Measurements from ENCODE around the gene MMP24OS. TPM values are rescaled to one million over a fixed set of nuclear protein-coding genes. Genes with fewer than 3 reads are reported as not detected.
"Not testable (repeated sequence)": the region's sequence is repeated elsewhere in the genome, so short reads cannot be mapped to it uniquely, and the experiment has no call there.

MMP24OS gene
- total RNA-seq, 4 donors from 2014 or later = 25.2 to 46.8 (median 35.2) TPM

GRCh38 chr20:35317416-35318210, 39.7 kb upstream of the MMP24OS start:
- H3K36me3 ChIP-seq = no peaks in the 10 kb centered on the region
- WGBS = 90% methylated on average over 5 of the region's 5 CpGs
- peaks cover 16% of the 10 kb centered on the region for H3K4me1 ChIP-seq
- no peaks in the 10 kb centered on the region for H3K9me3 ChIP-seq
- H3K27ac ChIP-seq = peak overlapping the region; percentile 35
- no peak for DNase-seq (ENCODE audit: low spot score in 2 of 2)
- H3K4me3 ChIP-seq = no peak overlapping the region
- H3K27me3 ChIP-seq = no peaks in the 10 kb centered on the region
- TF ChIP-seq EP300 (IDR thresholded peaks at IDR 0.05) = no peak
- no peak for TF ChIP-seq CTCF (IDR thresholded peaks at IDR 0.05)
- TF ChIP-seq POLR2AphosphoS5 (IDR thresholded peaks at IDR 0.05) = no peak
- no peak for TF ChIP-seq POLR2A (IDR thresholded peaks at IDR 0.05)

- no peak overlapping the region for H3K27ac ChIP-seq
- no peak for DNase-seq (ENCODE audit: low spot score in 2 of 2)
- no peak for TF ChIP-seq POLR2AphosphoS5 (IDR thresholded peaks at IDR 0.05)
- no peak for TF ChIP-seq EP300 (IDR thresholded peaks at IDR 0.05)
- TF ChIP-seq POLR2A (IDR thresholded peaks at IDR 0.05) = no peak
- no peak for TF ChIP-seq CTCF (IDR thresholded peaks at IDR 0.05)
- H3K4me1 ChIP-seq = peaks cover 22% of the 10 kb centered on the region
- no peak overlapping the region for H3K4me3 ChIP-seq
- no peaks in the 10 kb centered on the region for H3K36me3 ChIP-seq
- no peaks in the 10 kb centered on the region for H3K9me3 ChIP-seq
- H3K27me3 ChIP-seq = no peaks in the 10 kb centered on the region
- WGBS = 82% methylated on average over 2 of the region's 2 CpGs
These were observed 38.2 kb upstream of the MMP24OS start for GRCh38 chr20:35316086-35316485.

GRCh38 chr20:35315632-35316020, 37.7 kb upstream of the MMP24OS start:
- not testable (repeated sequence) for DNase-seq (ENCODE audit: low spot score in 2 of 2); H3K27me3 ChIP-seq; H3K9me3 ChIP-seq; H3K27ac ChIP-seq; H3K4me3 ChIP-seq; H3K36me3 ChIP-seq
- over 99% methylated on average over 7 of the region's 7 CpGs for WGBS
- peaks cover 22% of the 10 kb centered on the region for H3K4me1 ChIP-seq

- no peak overlapping the region for H3K27ac ChIP-seq
- no peak for DNase-seq (ENCODE audit: low spot score in 2 of 2)
- 78% methylated on average over 3 of the region's 3 CpGs for WGBS
- no peaks in the 10 kb centered on the region for H3K27me3 ChIP-seq
- H3K36me3 ChIP-seq = no peaks in the 10 kb centered on the region
- TF ChIP-seq EP300 (IDR thresholded peaks at IDR 0.05) (no peak), POLR2AphosphoS5 (IDR thresholded peaks at IDR 0.05) (no peak)
- H3K9me3 ChIP-seq = no peaks in the 10 kb centered on the region
- H3K4me1 ChIP-seq = peaks cover 22% of the 10 kb centered on the region
- H3K4me3 ChIP-seq = no peak overlapping the region
These were observed 37.1 kb upstream of the MMP24OS start for GRCh38 chr20:35314816-35315631.

DNA sequence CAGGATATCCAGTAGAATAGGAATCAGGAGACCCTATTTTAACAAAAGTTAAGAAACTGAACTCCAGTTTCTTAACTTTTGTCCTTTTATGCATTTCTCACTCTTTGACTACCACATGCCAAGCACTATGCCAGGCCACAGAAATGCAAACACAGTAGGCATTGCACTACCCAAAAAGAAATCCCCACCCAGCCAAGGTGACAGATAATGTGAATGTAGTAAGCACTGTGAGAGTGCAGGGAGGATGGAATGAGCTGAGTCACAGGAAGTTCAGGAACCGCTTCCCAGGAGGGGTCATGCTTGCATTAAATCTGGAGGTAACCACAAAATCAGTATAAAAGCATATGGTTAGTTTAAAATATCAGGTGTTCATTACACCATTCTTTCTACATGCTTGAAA, 34.4 kb upstream of the MMP24OS start:
- Histone ChIP-seq H3K36me3 (no peaks in the 10 kb centered on the region), H3K27ac (no peak overlapping the region), H3K4me3 (no peak overlapping the region), H3K4me1 (peaks cover 29% of the 10 kb centered on the region), H3K9me3 (no peaks in the 10 kb centered on the region), H3K27me3 (no peaks in the 10 kb centered on the region)
- TF ChIP-seq POLR2AphosphoS5 (IDR thresholded peaks at IDR 0.05) (no peak), CTCF (IDR thresholded peaks at IDR 0.05) (no peak), POLR2A (IDR thresholded peaks at IDR 0.05) (no peak), EP300 (IDR thresholded peaks at IDR 0.05) (no peak)
- DNase-seq (ENCODE audit: low spot score in 2 of 2) = no peak
- 73% methylated on average over 1 of the region's 1 CpG for WGBS

- no peak overlapping the region for H3K4me3 ChIP-seq
- DNase-seq (ENCODE audit: low spot score in 2 of 2) = no peak
- H3K27me3 ChIP-seq = no peaks in the 10 kb centered on the region
- no peak overlapping the region for H3K27ac ChIP-seq
- no peaks in the 10 kb centered on the region for H3K36me3 ChIP-seq
- WGBS = 90% methylated on average over 5 of the region's 5 CpGs
- TF ChIP-seq POLR2A (IDR thresholded peaks at IDR 0.05) (no peak), POLR2AphosphoS5 (IDR thresholded peaks at IDR 0.05) (no peak), CTCF (IDR thresholded peaks at IDR 0.05) (no peak), EP300 (IDR thresholded peaks at IDR 0.05) (no peak)
- H3K4me1 ChIP-seq = peaks cover 34% of the 10 kb centered on the region
- no peaks in the 10 kb centered on the region for H3K9me3 ChIP-seq
These were observed 33.9 kb upstream of the MMP24OS start for GRCh38 chr20:35311822-35312221.
